MCF 10A (cell line): Measurements from ENCODE around the gene ADGRL1. TPM values are rescaled to one million over a fixed set of nuclear protein-coding genes. Genes with fewer than 3 reads are reported as not detected.

Source experiments
- BruUV-seq: library from RNA; stranded (reverse); fragments of 400-500 nt; replicated peaks from 2 replicates; lab custom pipeline; 2021; lab: Mats Ljungman, UMichigan
- CTCF ChIA-PET: fragments of 300-600 bp; sonication (Branson Sonifier 250); formaldehyde crosslinking; extraction: SDS; loops from one replicate; lab custom pipeline; 2021; ENCODE audit warnings: antibody characterized with exemption, inconsistent platforms; lab: Yijun Ruan, JAX
- POLR2A ChIA-PET: fragments of 300-600, 350-650 bp; sonication (Branson Sonifier 250); formaldehyde crosslinking; extraction: SDS; loops from one replicate; lab custom pipeline; 2020; ENCODE audit warnings: antibody characterized with exemption, inconsistent platforms; lab: Yijun Ruan, JAX
- DNase-seq: peaks from one replicate; pipeline ENCODE4 v3.0.0-alpha.2; 2018; ENCODE audit not compliant: unreplicated experiment
- H3K27ac Mint-ChIP-seq: one replicate; pipeline ENCODE4 v1.8.0; 2022; ENCODE audit warnings: mild to moderate bottlenecking, low read depth, mixed read lengths; ENCODE audit not compliant: unreplicated experiment
- H3K27me3 Mint-ChIP-seq: one replicate; pipeline ENCODE4 v1.8.0; 2022; ENCODE audit warnings: mixed read lengths; ENCODE audit not compliant: insufficient read depth, unreplicated experiment
- H3K36me3 Mint-ChIP-seq: one replicate; pipeline ENCODE4 v1.8.0; 2022; ENCODE audit warnings: mild to moderate bottlenecking, moderate library complexity, mixed read lengths; ENCODE audit not compliant: insufficient read depth, unreplicated experiment
- H3K4me1 Mint-ChIP-seq: one replicate; pipeline ENCODE4 v1.8.0; 2022; ENCODE audit warnings: mixed read lengths; ENCODE audit not compliant: insufficient read depth, unreplicated experiment
- H3K4me3 Mint-ChIP-seq: one replicate; pipeline ENCODE4 v1.8.0; 2022; ENCODE audit warnings: mild to moderate bottlenecking, moderate library complexity, mixed read lengths; ENCODE audit not compliant: unreplicated experiment
- H3K9me3 Mint-ChIP-seq: one replicate; pipeline ENCODE4 v1.8.0; 2022; ENCODE audit warnings: mixed read lengths; ENCODE audit not compliant: unreplicated experiment
- intact Hi-C: fragments of 100-400 bp; cut with micrococcal nuclease; formaldehyde crosslinking; loops from 2 replicates; pipeline ENCODE4 v1.14.1; 2022
- total RNA-seq: library from RNA; stranded (reverse); gene quantifications from 2 replicates; pipeline ENCODE4 v1.2.3, GENCODE V29; 2022
- TF ChIP-seq, protein P1 (sequence below): fragments of 200-600 bp; IDR thresholded peaks from one replicate; pipeline ENCODE4 v1.8.0; 2022; ENCODE audit warnings: antibody characterized with exemption, mild to moderate bottlenecking; ENCODE audit not compliant: unreplicated experiment

The ADGRL1 gene
- total RNA-seq, 1 experiment from 2014 or later, result 15.9 TPM

GRCh38 chr19:14113762-14114414 lies 92.1 kb downstream of the ADGRL1 start:
- CTCF ChIA-PET, result interaction anchor here (0.9 to 1.4 kb wide), 5 partner anchors 12 to 342 kb away, joined by 3 to 6 read pairs (median 3); no protein-coding TSS in a partner anchor
- intact Hi-C loops, result no loop called here

DNA sequence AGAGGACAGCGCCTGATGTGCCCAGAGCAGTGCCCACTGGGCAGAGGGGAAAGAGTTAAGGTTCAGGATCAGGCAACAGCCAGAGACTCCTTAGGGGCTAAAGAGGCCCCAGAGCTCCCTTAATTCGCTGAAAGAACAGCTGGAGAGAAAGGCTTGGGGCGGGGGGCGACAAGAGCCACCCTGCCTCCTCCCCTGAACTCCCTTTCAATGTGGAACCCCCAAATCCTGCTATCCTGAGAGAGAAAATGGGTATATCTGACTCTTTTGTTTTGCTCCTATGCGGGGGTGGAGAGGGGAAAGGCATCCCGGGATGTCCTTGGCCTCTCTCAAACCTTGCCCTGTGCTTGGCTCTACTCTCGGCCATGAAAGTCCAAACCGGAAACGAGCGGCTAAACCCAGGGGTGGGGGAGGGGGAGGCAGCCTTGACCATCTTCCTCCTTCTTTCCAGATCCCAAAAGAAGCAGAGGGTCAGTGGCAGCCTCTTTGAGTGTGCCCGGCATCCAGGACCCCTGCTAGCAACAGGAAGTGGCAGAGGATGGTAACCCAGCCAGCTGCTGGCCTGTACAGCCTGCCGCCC lies 93.1 kb downstream of the ADGRL1 start:
- ChIA-PET CTCF (interaction anchor here (1.0 to 1.4 kb wide), 3 partner anchors 11 to 81 kb away, joined by 3 to 6 read pairs (median 3); partner anchors contain the start of gene IL27RA), POLR2A (interaction anchor here (0.6 kb wide), 1 partner anchor 109 kb away, joined by 3 read pairs; no protein-coding TSS in a partner anchor)
- H3K27ac Mint-ChIP-seq, result no peak overlapping the region
- no peak overlapping the region for H3K4me3 Mint-ChIP-seq
- intact Hi-C loops, result no loop called here
- no peak for DNase-seq
- peaks cover 9% of the 10 kb centered on the region for H3K36me3 Mint-ChIP-seq
- H3K27me3 Mint-ChIP-seq, result no peaks in the 10 kb centered on the region
- peaks cover 7% of the 10 kb centered on the region for H3K4me1 Mint-ChIP-seq
- no peaks in the 10 kb centered on the region for H3K9me3 Mint-ChIP-seq
- TF ChIP-seq, protein P1, sequence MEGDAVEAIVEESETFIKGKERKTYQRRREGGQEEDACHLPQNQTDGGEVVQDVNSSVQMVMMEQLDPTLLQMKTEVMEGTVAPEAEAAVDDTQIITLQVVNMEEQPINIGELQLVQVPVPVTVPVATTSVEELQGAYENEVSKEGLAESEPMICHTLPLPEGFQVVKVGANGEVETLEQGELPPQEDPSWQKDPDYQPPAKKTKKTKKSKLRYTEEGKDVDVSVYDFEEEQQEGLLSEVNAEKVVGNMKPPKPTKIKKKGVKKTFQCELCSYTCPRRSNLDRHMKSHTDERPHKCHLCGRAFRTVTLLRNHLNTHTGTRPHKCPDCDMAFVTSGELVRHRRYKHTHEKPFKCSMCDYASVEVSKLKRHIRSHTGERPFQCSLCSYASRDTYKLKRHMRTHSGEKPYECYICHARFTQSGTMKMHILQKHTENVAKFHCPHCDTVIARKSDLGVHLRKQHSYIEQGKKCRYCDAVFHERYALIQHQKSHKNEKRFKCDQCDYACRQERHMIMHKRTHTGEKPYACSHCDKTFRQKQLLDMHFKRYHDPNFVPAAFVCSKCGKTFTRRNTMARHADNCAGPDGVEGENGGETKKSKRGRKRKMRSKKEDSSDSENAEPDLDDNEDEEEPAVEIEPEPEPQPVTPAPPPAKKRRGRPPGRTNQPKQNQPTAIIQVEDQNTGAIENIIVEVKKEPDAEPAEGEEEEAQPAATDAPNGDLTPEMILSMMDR, result no peak
- no TSS peak for BruUV-seq

More at GRCh38 chr19:14113762-14114414, 92.1 kb downstream of the ADGRL1 start:
- Mint-ChIP-seq H3K27ac (no peak overlapping the region), H3K36me3 (peaks cover 5% of the 10 kb centered on the region), H3K9me3 (no peaks in the 10 kb centered on the region), H3K27me3 (no peaks in the 10 kb centered on the region), H3K4me1 (peaks cover 14% of the 10 kb centered on the region), H3K4me3 (no peak overlapping the region)
- DNase-seq, result no peak
- no TSS peak for BruUV-seq
- TF ChIP-seq, protein P1, result peak; percentile 35
- POLR2A ChIA-PET, result interaction anchor here (0.6 kb wide), 1 partner anchor 108 kb away, joined by 3 read pairs; no protein-coding TSS in a partner anchor

DNA sequence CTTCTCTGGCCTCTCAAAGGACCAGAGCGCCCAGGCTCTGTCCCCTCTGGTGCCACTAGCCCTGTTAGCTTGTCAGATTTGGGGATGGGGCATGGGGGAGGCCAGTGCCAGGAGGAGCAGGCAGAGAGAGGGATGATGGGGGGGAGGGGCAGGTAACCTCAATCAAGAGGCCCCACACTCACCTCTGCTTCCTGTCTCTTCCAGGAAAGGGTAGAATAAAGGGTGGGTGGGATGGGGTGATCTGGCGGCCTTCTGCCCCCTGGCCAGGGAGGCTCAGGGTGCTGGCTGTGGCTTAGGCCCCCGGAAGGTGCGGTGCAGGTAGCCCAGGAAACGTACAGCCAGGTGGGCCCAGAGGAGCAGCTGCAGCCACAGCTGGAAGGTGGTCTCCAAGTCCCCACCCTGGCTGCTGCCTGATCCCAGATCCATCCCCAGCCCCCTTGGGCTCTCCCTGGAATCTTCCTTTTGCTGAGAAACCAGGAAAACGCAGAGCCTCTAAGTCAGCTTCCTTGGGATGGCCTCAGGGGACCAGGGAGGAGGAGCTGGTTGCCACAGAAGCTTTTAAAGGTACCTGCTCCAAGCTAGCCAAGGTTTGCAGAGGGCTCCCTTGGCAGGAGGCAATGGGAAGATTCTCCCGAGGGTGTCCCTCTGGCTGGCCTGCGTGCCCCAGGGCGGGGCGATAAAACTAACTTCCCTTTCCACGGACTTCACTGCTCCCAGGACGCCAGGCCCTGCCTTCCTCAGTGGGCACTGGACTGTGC lies 93.7 kb downstream of the ADGRL1 start:
- no peak for DNase-seq
- POLR2A ChIA-PET, result no interaction called here
- H3K27me3 Mint-ChIP-seq, result no peaks in the 10 kb centered on the region
- no peaks in the 10 kb centered on the region for H3K9me3 Mint-ChIP-seq
- peaks cover 15% of the 10 kb centered on the region for H3K36me3 Mint-ChIP-seq
- no peak overlapping the region for H3K4me3 Mint-ChIP-seq
- peaks cover 7% of the 10 kb centered on the region for H3K4me1 Mint-ChIP-seq
- no peak overlapping the region for H3K27ac Mint-ChIP-seq
- CTCF ChIA-PET, result interaction anchor here (0.6 to 1.0 kb wide), 3 partner anchors 33 to 276 kb away, joined by 3 to 4 read pairs (median 4); partner anchors contain the start of gene IL27RA
- intact Hi-C loops, result no loop called here
- TF ChIP-seq, protein P1, result no peak
- BruUV-seq, result no TSS peak
